Liver (tissue), 9 donors: ENCODE results near the gene SIRPA. TPM values are rescaled to one million over a fixed set of nuclear protein-coding genes. Genes with fewer than 3 reads are reported as not detected.

Source experiments
- DNase-seq: peaks from one replicate; pipeline ENCODE4 v3.0.0-alpha.2; 2017; ENCODE audit warnings: low spot score
- H3K27ac ChIP-seq, 2 donors: one replicate each; pipeline ENCODE4 v1.7.0; 2013; ENCODE audit warnings: inconsistent platforms in 2 of 2, low read length in 2 of 2, control low read depth in 1 of 2, low read depth in 1 of 2, mild to moderate bottlenecking in 1 of 2
- H3K27me3 ChIP-seq, 4 donors: one replicate each; pipeline versions ENCODE4 v1.6.1 to v1.7.0; 2013; ENCODE audit warnings: low read length in 3 of 4, inconsistent platforms in 1 of 4, mild to moderate bottlenecking in 1 of 4, moderate library complexity in 1 of 4; ENCODE audit not compliant: control insufficient read depth in 4 of 4, insufficient read depth in 4 of 4
- H3K36me3 ChIP-seq, 4 donors: one replicate each; pipeline versions ENCODE4 v1.6.1 to v1.7.0; 2013; ENCODE audit warnings: low read length in 3 of 4, mild to moderate bottlenecking in 3 of 4, low read depth in 1 of 4, moderate library complexity in 1 of 4; ENCODE audit not compliant: control insufficient read depth in 4 of 4, insufficient read depth in 3 of 4
- H3K4me1 ChIP-seq, 4 donors: one replicate each; pipeline versions ENCODE4 v1.6.1 to v1.7.0; 2013; ENCODE audit warnings: low read length in 3 of 4, mild to moderate bottlenecking in 3 of 4, moderate library complexity in 1 of 4; ENCODE audit not compliant: control insufficient read depth in 4 of 4, insufficient read depth in 4 of 4
- H3K4me3 ChIP-seq, 3 donors: one replicate each; pipeline versions ENCODE4 v1.6.1 to v1.7.0; 2013; ENCODE audit warnings: low read length in 3 of 3, control low read depth in 1 of 3, low read depth in 1 of 3, mild to moderate bottlenecking in 1 of 3
- H3K9ac ChIP-seq, 2 donors: one replicate each; pipeline ENCODE4 v1.7.0; 2013; ENCODE audit warnings: low read length in 2 of 2, mild to moderate bottlenecking in 2 of 2, moderate library complexity in 2 of 2, control low read depth in 1 of 2, low read depth in 1 of 2
- H3K9me3 ChIP-seq, 4 donors: one replicate each; pipeline versions ENCODE4 v1.6.1 to v1.7.0; 2013; ENCODE audit warnings: low read length in 3 of 4; ENCODE audit not compliant: control insufficient read depth in 4 of 4
- ATF3 ChIP-seq: IDR thresholded peaks from 2 replicates; pipeline ENCODE4 v1.6.1; 2016; ENCODE audit warnings: antibody characterized with exemption
- CTCF ChIP-seq: fragments of 150-350 bp; IDR thresholded peaks from 2 replicates; pipeline ENCODE4 v1.5.1; 2017; ENCODE audit warnings: improper control_type of control experiment, low read depth, low read length; ENCODE audit not compliant: missing input control
- EGR1 ChIP-seq, 2 donors: IDR thresholded peaks; 2 replicates each; pipeline ENCODE4 v1.6.1; 2016 to 2018; ENCODE audit warnings: antibody characterized with exemption in 2 of 2, low read depth in 2 of 2
- FOXA1 ChIP-seq: IDR thresholded peaks from 2 replicates; pipeline ENCODE4 v1.6.1; 2016; ENCODE audit warnings: antibody characterized with exemption
- FOXA2 ChIP-seq: IDR thresholded peaks from 2 replicates; pipeline ENCODE4 v1.6.1; 2016; ENCODE audit warnings: antibody characterized with exemption
- GABPA ChIP-seq, 2 donors: IDR thresholded peaks in 1 of 2; conservative IDR thresholded peaks in 1 of 2; 2 replicates each; pipeline ENCODE4 v1.6.1; 2016; ENCODE audit warnings: antibody characterized with exemption in 2 of 2, mild to moderate bottlenecking in 1 of 2, moderate library complexity in 1 of 2
- HNF4A ChIP-seq, 2 donors: conservative IDR thresholded peaks; 2 replicates each; pipeline ENCODE4 v1.6.1; 2016; ENCODE audit warnings: antibody characterized with exemption in 2 of 2, mild to moderate bottlenecking in 2 of 2
- HNF4G ChIP-seq: IDR thresholded peaks from 2 replicates; pipeline ENCODE4 v1.6.1; 2016; ENCODE audit warnings: antibody characterized with exemption
- JUND ChIP-seq, 2 donors: IDR thresholded peaks; 2 replicates each; pipeline ENCODE4 v1.6.1; 2016; ENCODE audit warnings: antibody characterized with exemption in 2 of 2
- MAX ChIP-seq: IDR thresholded peaks from 2 replicates; pipeline ENCODE4 v1.6.1; 2016; ENCODE audit warnings: antibody characterized with exemption
- NR2F2 ChIP-seq: IDR thresholded peaks from 2 replicates; pipeline ENCODE4 v1.6.1; 2016; ENCODE audit warnings: antibody characterized with exemption
- RAD21 ChIP-seq, 2 donors: IDR thresholded peaks; 2 replicates each; pipeline ENCODE4 v1.6.1; 2016; ENCODE audit warnings: antibody characterized with exemption in 2 of 2, mild to moderate bottlenecking in 2 of 2
- REST ChIP-seq: IDR thresholded peaks from 2 replicates; pipeline ENCODE4 v1.6.1; 2016; ENCODE audit warnings: antibody characterized with exemption, mild to moderate bottlenecking
- RXRA ChIP-seq, 2 donors: IDR thresholded peaks; 2 replicates each; pipeline ENCODE4 v1.6.1; 2017 to 2018; ENCODE audit warnings: antibody characterized with exemption in 2 of 2, mild to moderate bottlenecking in 1 of 2
- SP1 ChIP-seq: IDR thresholded peaks from 2 replicates; pipeline ENCODE4 v1.6.1; 2018; ENCODE audit warnings: antibody characterized with exemption, mild to moderate bottlenecking
- TAF1 ChIP-seq: conservative IDR thresholded peaks from 2 replicates; pipeline ENCODE4 v1.6.1; 2016; ENCODE audit warnings: antibody characterized with exemption, mild to moderate bottlenecking
- YY1 ChIP-seq: IDR thresholded peaks from 2 replicates; pipeline ENCODE4 v1.6.1; 2016; ENCODE audit warnings: antibody characterized with exemption, mild to moderate bottlenecking
- ZBTB33 ChIP-seq: IDR thresholded peaks from 2 replicates; pipeline ENCODE4 v1.6.1; 2016; ENCODE audit warnings: antibody characterized with exemption
- WGBS: extraction: QIAGEN DNeasy Blood & Tissue Kit; methylation state at CpG from one replicate; pipeline ENCODE4 v1.1.7; 2013; 5-methylcytosine and 5-hydroxymethylcytosine counted together
- polyA plus RNA-seq, 2 donors: library from polyadenylated mRNA; stranded (reverse) in 1 of 2; unstranded in 1 of 2; fragments of 200-250 nt in 1 of 2; fragments of >200 nt in 1 of 2; fragmentation: Nextera tagmentation in 1 of 2; extraction: Ambion mirVana in 1 of 2; gene quantifications; one replicate each; pipeline versions ENCODE4 v1.2.1 to v1.2.3, GENCODE V29; 2013 to 2015
- total RNA-seq, 2 donors: library from RNA; depleted of rRNA; stranded (reverse); fragments of >200 nt; gene quantifications; one replicate each; pipeline ENCODE4 v1.2.3, GENCODE V29; 2014
- donor health status: healthy.
- donor health status: healthy.
- donor health status: healthy.
- donor health status: healthy.
- donor health status: healthy.

Gene SIRPA
- total and polyA plus RNA-seq, 4 donors: 5.4 to 47.5 (median 23.2) TPM

- H3K27ac ChIP-seq: peak overlapping the region in 1 of 2 donors; percentile 80
- no peak for DNase-seq
- peaks cover 20 to 64% (median 48%) of the 10 kb centered on the region in 4 donors for H3K4me1 ChIP-seq
- WGBS: 87% methylated on average over 1 of the region's 1 CpG
- peaks cover 2 to 8% (median 3%) of the 10 kb centered on the region in 4 donors for H3K36me3 ChIP-seq
- no peak overlapping the region for H3K4me3 ChIP-seq
- H3K27me3 ChIP-seq: no peaks in the 10 kb centered on the region
- TF ChIP-seq MAX: no peak
- TF ChIP-seq GABPA (IDR thresholded peaks at IDR 0.05 in 1 of 2, conservative IDR thresholded peaks at IDR 0.05 in 1 of 2): no peak
- no peak for TF ChIP-seq RXRA (IDR thresholded peaks at IDR 0.05)
- no peak for TF ChIP-seq JUND (IDR thresholded peaks at IDR 0.05)
- TF ChIP-seq TAF1: no peak
- TF ChIP-seq EGR1 (IDR thresholded peaks at IDR 0.05; ENCODE audit: low read depth in 2 of 2): no peak
- TF ChIP-seq RAD21 (IDR thresholded peaks at IDR 0.05): no peak
- no peak for TF ChIP-seq ATF3
- no peak for TF ChIP-seq FOXA1
- TF ChIP-seq YY1: no peak
- no peak for TF ChIP-seq ZBTB33
- no peak for TF ChIP-seq NR2F2
- no peak for TF ChIP-seq REST
- no peak for TF ChIP-seq CTCF
- TF ChIP-seq HNF4A (conservative IDR thresholded peaks at IDR 0.05): no peak
- TF ChIP-seq SP1: no peak
- TF ChIP-seq HNF4G: no peak
- no peak for TF ChIP-seq FOXA2
- no peak overlapping the region for H3K9ac ChIP-seq
- no peaks in the 10 kb centered on the region for H3K9me3 ChIP-seq
Measured at GRCh38 chr20:1934156-1934555, 38.9 kb downstream of the SIRPA start.
